ENCODE measurements around the gene DEAF1. TPM values are rescaled to one million over a fixed set of nuclear protein-coding genes. Genes with fewer than 3 reads are reported as not detected.

Gene DEAF1
- total and polyA plus RNA-seq, 10 of the 15 experiments (the other 5 are each of a cell fraction or from before 2014, with no cell fraction given) = 0.68 to 51.3 (median 25.9) TPM

DNA sequence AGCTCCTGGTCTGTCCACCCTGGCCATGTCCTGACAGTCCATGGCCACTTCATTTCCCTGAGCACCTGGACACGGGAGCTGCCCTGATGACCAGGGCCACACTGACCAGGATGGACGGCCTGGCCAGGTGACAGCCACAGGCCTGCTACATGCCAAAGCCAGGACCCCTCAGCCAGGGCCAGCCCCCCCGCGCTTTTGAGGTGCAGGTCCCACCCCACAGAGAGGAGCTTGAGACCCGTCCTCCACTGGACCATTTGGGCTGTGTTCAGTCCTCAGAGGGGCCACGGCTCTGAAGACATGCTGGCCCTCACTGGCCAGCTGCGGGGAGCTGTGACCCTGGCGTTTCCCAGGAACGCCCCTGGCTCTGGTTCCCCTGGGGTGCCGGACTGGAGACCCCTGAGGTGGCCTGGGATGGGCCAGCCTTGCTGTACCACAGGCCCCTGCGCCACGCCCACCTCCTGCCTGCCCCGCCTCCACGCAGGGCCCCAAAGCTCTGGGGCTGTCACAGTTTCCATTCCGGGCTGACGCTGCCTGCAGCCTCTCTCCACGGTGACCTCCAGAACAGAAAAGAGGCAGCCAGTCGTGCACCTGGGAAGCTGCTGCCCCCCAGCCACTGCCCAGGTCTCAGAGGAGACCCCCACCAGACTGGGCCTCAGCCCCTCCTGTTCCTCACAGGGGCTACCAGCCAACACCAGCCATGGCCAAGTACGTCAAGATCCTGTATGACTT lies 29.2 kb upstream of the DEAF1 start:
- H3K4me3 ChIP-seq = no peak overlapping the region
- H3K27ac ChIP-seq (ENCODE audit: control insufficient read depth, insufficient read depth) = no peak overlapping the region
- H4K20me1 ChIP-seq (ENCODE audit: control insufficient read depth, insufficient read depth) = no peaks in the 10 kb centered on the region; the same call in 1 of the 2 replicates
- POLR2A ChIA-PET = interaction anchor here (0.6 to 8.2 kb wide), 4 partner anchors 10 to 156 kb away, joined by 3 to 72 read pairs (median 4); partner anchors contain the start of genes DEAF1 and TMEM80
- H3K9ac ChIP-seq (ENCODE audit: control insufficient read depth, insufficient read depth, low read length) = no peak overlapping the region
- H3K79me2 ChIP-seq (ENCODE audit: control insufficient read depth, insufficient read depth, low read length) = no peaks in the 10 kb centered on the region
- no peak for TF ChIP-seq NBN (IDR thresholded peaks at IDR 0.05)
- TF ChIP-seq ZBED1 (IDR thresholded peaks at IDR 0.05; ENCODE audit: borderline replicate concordance) = no peak
- no peak for TF ChIP-seq TBL1XR1 (IDR thresholded peaks at IDR 0.05; ENCODE audit: low read depth, low read length)
- TF ChIP-seq SIX5 (IDR thresholded peaks at IDR 0.05; ENCODE audit: low read depth, low read length, severe bottlenecking) = no peak
- no peak for TF ChIP-seq CHD1 (IDR thresholded peaks at IDR 0.05; ENCODE audit: low read depth, low read length)
- TF ChIP-seq FOXM1 (IDR thresholded peaks at IDR 0.05; ENCODE audit: low read depth, low read length) = no peak
- no peak for TF ChIP-seq HSF1 (IDR thresholded peaks at IDR 0.05; ENCODE audit: low read depth, low read length)
- TF ChIP-seq BCL11A (IDR thresholded peaks at IDR 0.05; ENCODE audit: low read depth, low read length) = no peak
- TF ChIP-seq IRF3 (IDR thresholded peaks at IDR 0.05) = no peak
- no peaks in the 10 kb centered on the region for H3K36me3 ChIP-seq (ENCODE audit: control insufficient read depth in 2 of 2, insufficient read depth in 2 of 2, low read length in 1 of 2)
- H3K4me2 ChIP-seq (ENCODE audit: control insufficient read depth, insufficient read depth) = no peak overlapping the region
- SMC1A ChIA-PET (ENCODE audit: uncharacterized antibody, unreplicated experiment) = interaction anchor here (0.8 to 1.9 kb wide), 4 partner anchors 28 to 123 kb away, joined by 3 to 11 read pairs (median 3); partner anchors contain the start of gene TMEM80
- 0 out of 4 replicates have a peak, but pooled peaks cover 0 to 3% of the 10 kb centered on the region in 2 experiments for H3K27me3 ChIP-seq (replicated peaks in 1 of 2; ENCODE audit: control insufficient read depth in 2 of 2, insufficient read depth in 2 of 2, low read length in 1 of 2)
- H3K4me1 ChIP-seq (ENCODE audit: control insufficient read depth, insufficient read depth, low read length) = peaks cover 18% of the 10 kb centered on the region
- FAIRE-seq (no peak), DNase-seq (ENCODE audit: low read depth, low spot score) (no peak), ATAC-seq (no peak)
- CTCF ChIA-PET = interaction anchor here (0.7 to 8.6 kb wide), 14 partner anchors 17 to 177 kb away, joined by 3 to 127 read pairs (median 3); partner anchors contain the start of genes DEAF1, LMNTD2, PHRF1 and RASSF7
- RAD21 ChIA-PET (ENCODE audit: unreplicated experiment) = interaction anchor here (0.9 to 3.8 kb wide), 4 partner anchors 28 to 169 kb away, joined by 3 to 34 read pairs (median 10); partner anchors contain the start of genes DEAF1 and TMEM80
- in situ Hi-C loops (cut with MboI) = loop anchor here (10.0 kb wide), 1 partner anchor 59 kb away; no protein-coding TSS in a partner anchor
- WGBS (ENCODE audit: insufficient coverage, insufficient replicate concordance, low lambda C conversion rate, missing lambda C conversion rate) = 45% methylated on average over 19 of the region's 19 CpGs
- no peak overlapping the region for H2AFZ ChIP-seq (ENCODE audit: control insufficient read depth, low read depth, low read length)
- BruUV-seq (replicated peaks) = no TSS peak
- intact Hi-C loops (cut with micrococcal nuclease; ENCODE audit: unreplicated experiment) = loop anchor here (5.0 kb wide), 1 partner anchor 107 kb away; the partner anchor contains the start of gene IRF7
- H3K9me3 ChIP-seq (replicated peaks; ENCODE audit: control insufficient read depth, insufficient read depth, low read length) = no peaks in the 10 kb centered on the region

Measured in GM12878 (cell line).